ENCODE results near the gene MED27. TPM values are rescaled to one million over a fixed set of nuclear protein-coding genes. Genes with fewer than 3 reads are reported as not detected.

Gene MED27
- total and polyA plus RNA-seq, 2 of the 8 experiments (the other 6 are each of a cell fraction or from before 2014, with no cell fraction given), result 29.9 to 56.5 TPM

DNA sequence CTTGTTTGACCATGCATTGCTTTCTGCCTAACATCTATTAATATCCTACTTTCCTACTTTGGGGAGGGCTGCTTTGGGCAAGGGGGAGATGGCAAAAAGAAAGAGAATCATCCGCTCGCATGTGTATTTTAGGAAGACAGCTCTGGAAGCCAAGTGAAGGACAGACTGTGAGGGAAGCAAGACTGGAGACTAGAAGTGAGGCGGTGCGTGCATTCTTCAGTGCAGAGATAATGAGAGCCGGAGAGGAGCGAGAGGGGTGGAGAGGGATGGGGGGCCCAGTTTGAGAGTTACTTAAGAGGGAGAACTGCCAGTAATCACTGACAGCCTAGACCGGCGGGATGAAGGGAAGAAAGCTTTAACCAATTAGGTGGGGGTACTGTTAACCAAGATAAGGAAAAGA lies 188.1 kb downstream of the MED27 start (continued):
- no peak for TF ChIP-seq EP300 (IDR thresholded peaks at IDR 0.05; ENCODE audit: borderline replicate concordance in 1 of 2, low read depth in 2 of 2, low read length in 2 of 2)
- no peak for TF ChIP-seq SIN3A (conservative IDR thresholded peaks at IDR 0.05 in 1 of 2, IDR thresholded peaks at IDR 0.05 in 1 of 2; ENCODE audit: low read depth in 1 of 2, low read length in 2 of 2)
- TF ChIP-seq BACH1 (IDR thresholded peaks at IDR 0.05; ENCODE audit: low read length), result no peak
- TF ChIP-seq CHD2 (IDR thresholded peaks at IDR 0.05; ENCODE audit: low read length), result no peak
